ENCODE measurements around the gene C7. TPM values are rescaled to one million over a fixed set of nuclear protein-coding genes. Genes with fewer than 3 reads are reported as not detected.

The C7 gene
- total RNA-seq: 3.0 and 3.4 TPM in 2 replicates

GRCh38 chr5:40909264-40909663 is at the start of gene C7:
TSS of gene C7 (plus strand) at chr5:40909497. CDS start at chr5:40909611, 114 bp downstream.

Other genes starting within 250 kb of the C7 start
- 26.6 and 34.1 TPM in 2 replicates for gene PTGER4, start 229.6 kb upstream of the C7 start, total RNA-seq
- 5.8 and 7.1 TPM in 2 replicates for gene TTC33, start 153.5 kb upstream of the C7 start, total RNA-seq
- gene PRKAA1, start 111.1 kb upstream of the C7 start, total RNA-seq: 38.5 and 42.2 TPM in 2 replicates
- gene RPL37, start 74.3 kb upstream of the C7 start, total RNA-seq: 57.5 and 68.4 TPM in 2 replicates
- 1.8 and 2.4 TPM in 2 replicates for gene CARD6, start 68.1 kb upstream of the C7 start, total RNA-seq
- gene MROH2B, start 161.8 kb downstream of the C7 start, total RNA-seq: not detected in 2 replicates

Data from bronchus fibroblast of lung (primary cell).